ENCODE measurements around the gene VPS29.
A peak's percentile ranks its signal among the peaks of the same experiment; 100 is the strongest.
"Not testable (repeated sequence)": the region's sequence is repeated elsewhere in the genome, so short reads cannot be mapped to it uniquely, and the experiment has no call there.

VPS29 gene

GRCh38 chr12:110548678-110549077 lies 46.8 kb upstream of the VPS29 start:
- no peak for TF ChIP-seq SPI1 (IDR thresholded peaks at IDR 0.05; ENCODE audit: borderline replicate concordance, low read depth)
- TF ChIP-seq CTCF (IDR thresholded peaks at IDR 0.05; ENCODE audit: insufficient read depth, low read length): no peak
- TF ChIP-seq, protein P1, sequence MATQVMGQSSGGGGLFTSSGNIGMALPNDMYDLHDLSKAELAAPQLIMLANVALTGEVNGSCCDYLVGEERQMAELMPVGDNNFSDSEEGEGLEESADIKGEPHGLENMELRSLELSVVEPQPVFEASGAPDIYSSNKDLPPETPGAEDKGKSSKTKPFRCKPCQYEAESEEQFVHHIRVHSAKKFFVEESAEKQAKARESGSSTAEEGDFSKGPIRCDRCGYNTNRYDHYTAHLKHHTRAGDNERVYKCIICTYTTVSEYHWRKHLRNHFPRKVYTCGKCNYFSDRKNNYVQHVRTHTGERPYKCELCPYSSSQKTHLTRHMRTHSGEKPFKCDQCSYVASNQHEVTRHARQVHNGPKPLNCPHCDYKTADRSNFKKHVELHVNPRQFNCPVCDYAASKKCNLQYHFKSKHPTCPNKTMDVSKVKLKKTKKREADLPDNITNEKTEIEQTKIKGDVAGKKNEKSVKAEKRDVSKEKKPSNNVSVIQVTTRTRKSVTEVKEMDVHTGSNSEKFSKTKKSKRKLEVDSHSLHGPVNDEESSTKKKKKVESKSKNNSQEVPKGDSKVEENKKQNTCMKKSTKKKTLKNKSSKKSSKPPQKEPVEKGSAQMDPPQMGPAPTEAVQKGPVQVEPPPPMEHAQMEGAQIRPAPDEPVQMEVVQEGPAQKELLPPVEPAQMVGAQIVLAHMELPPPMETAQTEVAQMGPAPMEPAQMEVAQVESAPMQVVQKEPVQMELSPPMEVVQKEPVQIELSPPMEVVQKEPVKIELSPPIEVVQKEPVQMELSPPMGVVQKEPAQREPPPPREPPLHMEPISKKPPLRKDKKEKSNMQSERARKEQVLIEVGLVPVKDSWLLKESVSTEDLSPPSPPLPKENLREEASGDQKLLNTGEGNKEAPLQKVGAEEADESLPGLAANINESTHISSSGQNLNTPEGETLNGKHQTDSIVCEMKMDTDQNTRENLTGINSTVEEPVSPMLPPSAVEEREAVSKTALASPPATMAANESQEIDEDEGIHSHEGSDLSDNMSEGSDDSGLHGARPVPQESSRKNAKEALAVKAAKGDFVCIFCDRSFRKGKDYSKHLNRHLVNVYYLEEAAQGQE (IDR thresholded peaks at IDR 0.05; ENCODE audit: insufficient replicate concordance, low read depth): no peak
- no peak for TF ChIP-seq GABPA (IDR thresholded peaks at IDR 0.05; ENCODE audit: low read depth)
- TF ChIP-seq POLR2AphosphoS5 (IDR thresholded peaks at IDR 0.05; ENCODE audit: low read depth): no peak
- H3K27ac ChIP-seq (replicated peaks): no peak overlapping the region
- DNase-seq (ENCODE audit: low read depth in 1 of 2, low spot score in 1 of 2): no peak
- H3K4me3 ChIP-seq (replicated peaks; ENCODE audit: insufficient read depth, low read length): no peak overlapping the region
- H3K27me3 ChIP-seq (ENCODE audit: insufficient read depth, poor library complexity, severe bottlenecking): no peaks in the 10 kb centered on the region

GRCh38 chr12:110547090-110547489 lies 45.2 kb upstream of the VPS29 start:
- TF ChIP-seq GABPA (IDR thresholded peaks at IDR 0.05; ENCODE audit: low read depth): no peak
- TF ChIP-seq SPI1 (IDR thresholded peaks at IDR 0.05; ENCODE audit: borderline replicate concordance, low read depth): no peak
- no peak for TF ChIP-seq POLR2AphosphoS5 (IDR thresholded peaks at IDR 0.05; ENCODE audit: low read depth)
- TF ChIP-seq, protein P1 (IDR thresholded peaks at IDR 0.05; ENCODE audit: insufficient replicate concordance, low read depth): no peak
- TF ChIP-seq CTCF (IDR thresholded peaks at IDR 0.05; ENCODE audit: insufficient read depth, low read length): no peak
- H3K4me3 ChIP-seq (replicated peaks; ENCODE audit: insufficient read depth, low read length): no peak overlapping the region
- H3K27ac ChIP-seq (replicated peaks): no peak overlapping the region
- no peak for DNase-seq (ENCODE audit: low read depth in 1 of 2, low spot score in 1 of 2)
- H3K27me3 ChIP-seq (ENCODE audit: insufficient read depth, poor library complexity, severe bottlenecking): no peaks in the 10 kb centered on the region

GRCh38 chr12:110546339-110546738 lies 44.4 kb upstream of the VPS29 start:
- TF ChIP-seq CTCF (IDR thresholded peaks at IDR 0.05; ENCODE audit: insufficient read depth, low read length) (no peak), SPI1 (IDR thresholded peaks at IDR 0.05; ENCODE audit: borderline replicate concordance, low read depth) (no peak)
- no peak overlapping the region for H3K27ac ChIP-seq (replicated peaks)

DNA sequence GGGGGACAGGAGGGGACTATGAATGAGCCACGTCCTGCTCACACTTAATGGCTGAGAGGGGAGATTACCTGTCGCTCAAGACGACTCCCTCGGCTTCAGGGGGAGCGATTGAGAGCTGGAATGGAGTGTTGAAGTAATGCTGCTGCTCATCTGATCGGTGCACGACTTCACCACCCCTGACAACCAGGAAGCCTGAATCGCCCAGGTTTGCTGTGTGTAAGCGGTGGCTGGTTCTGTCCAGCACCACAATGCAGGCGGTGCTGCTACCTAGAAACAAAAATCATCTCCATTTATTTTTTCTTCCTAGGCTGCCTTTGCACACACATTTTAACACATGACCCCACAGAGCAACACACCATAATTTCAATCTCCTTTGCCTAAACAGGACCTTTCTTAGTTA lies 43.9 kb upstream of the VPS29 start:
- Histone ChIP-seq H3K27ac (replicated peaks) (no peak overlapping the region), H3K27me3 (ENCODE audit: insufficient read depth, poor library complexity, severe bottlenecking) (no peaks in the 10 kb centered on the region), H3K4me3 (replicated peaks; ENCODE audit: insufficient read depth, low read length) (no peak overlapping the region)
- TF ChIP-seq SPI1 (IDR thresholded peaks at IDR 0.05; ENCODE audit: borderline replicate concordance, low read depth) (no peak), GABPA (IDR thresholded peaks at IDR 0.05; ENCODE audit: low read depth) (no peak), CTCF (IDR thresholded peaks at IDR 0.05; ENCODE audit: insufficient read depth, low read length) (no peak)
- DNase-seq (ENCODE audit: low read depth in 1 of 2, low spot score in 1 of 2): no peak

More at GRCh38 chr12:110546339-110546738, 44.4 kb upstream of the VPS29 start:
- DNase-seq (ENCODE audit: low read depth in 1 of 2, low spot score in 1 of 2): peak in 1 of 2 experiments; percentile 38
- Histone ChIP-seq H3K4me3 (replicated peaks; ENCODE audit: insufficient read depth, low read length) (no peak overlapping the region), H3K27me3 (ENCODE audit: insufficient read depth, poor library complexity, severe bottlenecking) (no peaks in the 10 kb centered on the region)

DNA sequence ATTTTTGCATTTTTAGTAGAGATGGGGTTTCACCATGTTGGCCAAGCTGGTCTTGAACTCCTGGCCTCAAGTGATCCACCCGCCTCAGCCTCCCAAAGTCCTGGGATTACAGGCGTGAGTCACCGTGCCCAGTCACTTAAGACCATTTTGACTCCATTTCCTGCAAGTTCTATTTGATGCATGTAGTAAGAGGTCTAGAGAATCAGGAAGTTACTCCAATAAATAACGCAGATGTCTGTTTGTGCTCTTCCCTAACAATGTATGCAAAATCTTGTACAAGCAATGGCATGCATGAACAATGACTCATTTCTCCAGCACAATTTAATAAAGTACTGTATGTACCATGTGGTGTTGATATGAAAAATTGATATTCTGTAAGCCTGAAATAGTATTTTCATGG lies 43.3 kb upstream of the VPS29 start:
- H3K27me3 ChIP-seq (ENCODE audit: insufficient read depth, poor library complexity, severe bottlenecking); H3K27ac ChIP-seq (replicated peaks); DNase-seq (ENCODE audit: low read depth in 1 of 2, low spot score in 1 of 2); H3K4me3 ChIP-seq (replicated peaks; ENCODE audit: insufficient read depth, low read length): not testable (repeated sequence)
